Fibroblast of mammary gland (primary cell): ENCODE measurements around the gene JAG2.

Source experiments
- DNase-seq: peaks from one replicate; pipeline ENCODE4 v3.0.0-alpha.2; 2010; ENCODE audit warnings: low read depth
- H3K4me3 ChIP-seq: 2 replicates; pipeline ENCODE4 v1.5.1; 2011; ENCODE audit warnings: low read depth, mild to moderate bottlenecking, low read length, moderate library complexity; ENCODE audit not compliant: control insufficient read depth
- TF ChIP-seq, protein P1 (sequence below): conservative IDR thresholded peaks from 2 replicates; pipeline ENCODE4 v1.5.1; 2011; ENCODE audit warnings: low read depth, low read length, inconsistent platforms; ENCODE audit not compliant: control insufficient read depth, insufficient read depth

Gene JAG2

DNA sequence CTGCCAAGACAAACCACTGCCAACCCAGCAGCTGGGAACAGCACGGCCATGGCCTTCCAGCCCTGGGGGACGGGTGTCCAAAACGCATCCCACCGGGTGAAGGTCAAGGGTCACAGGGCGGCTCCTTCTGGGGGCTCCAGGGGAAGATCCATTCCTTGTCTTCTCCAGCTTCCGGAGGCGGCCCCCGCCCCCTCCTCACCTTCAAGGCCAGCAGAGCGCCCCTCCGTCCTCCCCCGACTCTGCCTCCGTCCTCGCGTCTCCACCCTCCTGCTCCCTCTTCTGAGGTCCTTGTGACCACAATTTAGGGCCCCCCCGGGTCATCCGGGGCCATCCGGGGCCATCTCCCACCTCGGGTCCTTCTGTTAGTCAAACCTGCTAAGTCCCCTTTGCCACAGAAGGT is 16.4 kb upstream of the JAG2 start:
- H3K4me3 ChIP-seq, result no peak overlapping the region
- no peak for DNase-seq
- TF ChIP-seq, protein P1, sequence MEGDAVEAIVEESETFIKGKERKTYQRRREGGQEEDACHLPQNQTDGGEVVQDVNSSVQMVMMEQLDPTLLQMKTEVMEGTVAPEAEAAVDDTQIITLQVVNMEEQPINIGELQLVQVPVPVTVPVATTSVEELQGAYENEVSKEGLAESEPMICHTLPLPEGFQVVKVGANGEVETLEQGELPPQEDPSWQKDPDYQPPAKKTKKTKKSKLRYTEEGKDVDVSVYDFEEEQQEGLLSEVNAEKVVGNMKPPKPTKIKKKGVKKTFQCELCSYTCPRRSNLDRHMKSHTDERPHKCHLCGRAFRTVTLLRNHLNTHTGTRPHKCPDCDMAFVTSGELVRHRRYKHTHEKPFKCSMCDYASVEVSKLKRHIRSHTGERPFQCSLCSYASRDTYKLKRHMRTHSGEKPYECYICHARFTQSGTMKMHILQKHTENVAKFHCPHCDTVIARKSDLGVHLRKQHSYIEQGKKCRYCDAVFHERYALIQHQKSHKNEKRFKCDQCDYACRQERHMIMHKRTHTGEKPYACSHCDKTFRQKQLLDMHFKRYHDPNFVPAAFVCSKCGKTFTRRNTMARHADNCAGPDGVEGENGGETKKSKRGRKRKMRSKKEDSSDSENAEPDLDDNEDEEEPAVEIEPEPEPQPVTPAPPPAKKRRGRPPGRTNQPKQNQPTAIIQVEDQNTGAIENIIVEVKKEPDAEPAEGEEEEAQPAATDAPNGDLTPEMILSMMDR, result no peak

DNA sequence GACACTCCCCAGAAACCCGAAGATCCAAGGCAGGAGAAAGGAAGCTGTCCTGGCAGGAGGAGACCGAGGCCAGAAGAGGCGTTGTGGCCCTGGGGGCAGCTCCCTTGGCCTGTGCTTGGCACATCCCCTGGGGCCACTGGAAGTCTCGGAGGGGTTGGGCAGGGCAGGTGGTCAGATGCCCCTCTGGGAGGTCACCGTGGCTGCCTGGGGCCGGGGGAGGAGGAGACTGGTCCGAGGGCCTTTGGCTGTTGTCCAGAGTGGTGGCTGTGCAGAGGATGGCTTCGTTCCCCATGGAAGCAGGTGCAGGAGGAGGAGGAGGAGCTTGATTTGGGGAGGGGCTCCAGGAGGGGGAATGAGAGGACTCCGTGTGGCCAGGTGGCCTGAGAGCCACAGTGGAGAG is 15.9 kb upstream of the JAG2 start:
- no peak overlapping the region for H3K4me3 ChIP-seq
- DNase-seq, result no peak
- TF ChIP-seq, protein P1, result no peak

DNA sequence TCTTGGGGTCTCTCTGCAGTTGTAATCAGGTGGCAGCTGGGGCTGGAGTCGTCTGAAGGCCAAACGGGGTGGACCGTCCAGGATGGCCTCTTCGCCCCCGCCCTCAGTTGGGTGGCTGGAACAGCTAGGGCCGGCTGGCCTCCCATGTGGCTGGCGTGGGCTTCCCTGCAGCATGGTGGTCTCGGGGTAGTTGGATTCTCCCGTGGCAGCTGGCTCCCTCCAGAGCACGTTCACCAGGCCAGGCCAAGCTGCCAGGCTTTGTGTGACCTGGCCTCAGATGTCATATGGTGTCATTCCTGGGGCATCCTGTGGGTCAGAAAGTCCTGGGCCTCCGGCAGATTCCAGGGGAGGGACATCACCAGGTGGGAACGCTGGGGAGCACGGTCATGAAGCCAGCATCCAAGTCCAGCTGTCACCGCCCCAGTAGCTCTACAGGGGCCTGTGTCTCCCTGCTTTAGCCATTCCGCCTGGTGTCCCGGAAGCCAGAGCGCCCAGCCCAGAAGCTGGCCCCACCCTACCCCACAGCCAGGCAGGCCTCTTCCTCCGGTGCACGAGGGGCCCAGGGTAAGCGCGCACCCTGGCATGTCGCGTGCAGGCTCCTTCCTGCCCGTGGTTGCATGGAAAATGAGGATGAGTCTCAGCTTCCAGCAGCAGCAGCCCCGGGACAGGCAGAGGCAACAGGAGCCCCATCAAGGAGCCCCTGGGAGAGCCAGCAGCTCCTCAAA is 13.9 kb upstream of the JAG2 start:
- DNase-seq, result no peak
- TF ChIP-seq, protein P1, result no peak
- no peak overlapping the region for H3K4me3 ChIP-seq

DNA sequence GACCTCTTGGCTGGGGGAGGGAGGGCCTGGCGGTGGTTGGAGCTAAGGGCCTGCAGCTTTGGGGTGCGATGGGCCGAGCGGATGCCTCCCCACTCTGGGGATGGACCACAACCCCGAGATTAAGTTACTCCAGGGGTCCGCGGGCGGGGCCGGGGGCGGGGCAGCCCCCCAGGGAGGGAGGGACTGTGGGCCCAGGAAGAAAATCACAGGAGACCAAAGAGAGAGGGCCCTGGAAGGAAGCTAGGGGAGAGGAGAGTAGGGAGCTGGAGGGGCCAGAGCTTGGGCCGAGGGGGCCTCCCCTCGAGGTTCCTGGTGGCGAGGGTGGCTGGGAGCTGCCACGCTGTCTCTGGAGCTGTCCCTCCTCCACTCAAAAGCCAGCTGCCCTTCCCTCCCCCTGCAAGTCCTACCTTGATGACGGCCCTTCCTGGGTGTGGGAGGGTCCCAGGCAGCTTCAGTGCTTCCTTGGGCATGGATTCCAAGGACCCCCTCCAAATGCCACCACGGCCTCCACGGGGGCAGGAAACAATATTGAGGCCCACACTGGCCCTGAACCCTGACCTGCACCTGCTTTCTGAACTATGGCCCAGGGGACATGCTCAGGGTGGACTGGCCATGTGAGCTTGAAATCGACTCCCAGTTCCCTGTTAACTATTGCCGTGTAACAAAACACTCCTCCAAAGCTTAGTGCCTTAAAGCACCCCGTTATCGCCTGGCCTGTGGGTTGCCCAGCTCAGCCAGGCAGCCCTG is 13.1 kb upstream of the JAG2 start:
- DNase-seq, result no peak
- H3K4me3 ChIP-seq, result no peak overlapping the region
- TF ChIP-seq, protein P1, result no peak

DNA sequence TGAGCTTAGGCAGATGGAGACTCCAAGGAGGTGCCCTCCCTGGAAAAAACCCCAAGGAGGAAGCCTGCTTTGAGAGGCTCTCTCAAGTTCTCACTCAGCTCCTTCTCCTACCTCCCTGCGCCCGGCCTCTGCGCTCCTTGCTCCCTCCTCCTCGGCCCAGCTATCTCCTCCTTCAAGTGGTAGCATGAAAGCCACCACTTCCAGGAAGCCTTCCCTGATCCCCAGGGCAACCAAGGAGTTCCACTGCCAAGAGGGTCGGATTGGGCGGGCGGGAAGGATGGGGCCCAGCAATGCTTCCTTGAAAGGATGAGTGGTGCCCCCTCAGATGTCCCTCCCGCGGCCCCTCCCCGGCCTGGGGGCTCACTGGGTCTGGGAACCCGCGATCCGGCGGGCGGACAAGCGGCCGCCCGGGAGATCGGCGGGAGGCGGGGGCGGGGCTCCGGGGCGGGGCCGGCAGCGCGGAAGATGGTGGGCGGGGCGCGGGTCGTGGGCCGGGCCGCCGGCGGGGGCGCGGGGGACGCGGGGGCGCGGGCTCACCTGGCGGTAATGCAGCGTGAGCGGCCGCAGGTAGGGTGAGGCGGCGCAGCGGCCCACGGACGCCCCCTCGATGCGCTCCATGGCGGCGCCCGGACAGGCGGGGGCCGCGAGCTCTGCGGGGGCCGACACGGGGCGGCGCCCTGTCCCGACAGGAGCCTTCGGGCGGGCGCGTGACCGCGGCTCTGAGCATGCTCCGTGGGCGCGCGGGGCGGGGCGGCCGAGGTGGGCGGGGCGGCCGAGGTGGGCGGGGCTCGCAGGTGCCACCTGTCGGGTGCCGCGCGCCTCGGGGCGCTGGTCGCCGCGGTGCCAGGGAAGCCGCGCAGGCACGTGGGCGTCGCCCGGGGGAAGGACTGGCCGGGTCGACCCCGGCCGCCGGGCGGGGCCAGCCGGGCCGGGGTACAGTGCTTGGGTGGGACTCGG is 12.3 kb upstream of the JAG2 start, which contains the start of gene NUDT14:
TSS of gene NUDT14 (minus strand) at position 721 of the 957 bp plus-strand sequence. CDS start at position 618, 103 bp downstream.
- TF ChIP-seq, protein P1, result no peak
- peak within 1 kb of the TSS; percentile 39 for H3K4me3 ChIP-seq
- DNase-seq, result no peak

DNA sequence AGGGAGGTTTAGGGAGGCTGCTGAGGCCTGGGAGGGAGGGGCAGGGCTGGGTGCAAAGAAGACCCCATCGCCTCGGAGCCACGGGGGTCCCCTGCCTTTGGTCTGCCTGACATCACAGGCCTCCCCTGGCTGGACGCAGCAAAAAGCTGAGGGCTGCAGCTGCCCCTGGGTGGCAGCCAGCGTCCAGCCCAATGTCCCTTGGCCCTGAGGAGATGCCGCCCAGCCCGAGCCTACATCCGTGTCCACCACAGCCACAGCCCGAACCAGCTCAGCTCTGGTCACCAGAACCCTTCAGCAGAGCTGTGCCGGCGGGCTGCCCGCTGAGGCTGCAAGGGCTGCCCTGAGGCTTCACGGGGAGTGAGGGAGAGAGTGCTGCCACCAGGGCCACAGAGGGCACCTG is 10.6 kb upstream of the JAG2 start:
- DNase-seq, result no peak
- TF ChIP-seq, protein P1, result no peak

More for the DNA sequence above, 10.6 kb upstream of the JAG2 start:
- H3K4me3 ChIP-seq, result no peak overlapping the region
